H1 (cell line): Measurements from ENCODE around the gene KMT2E. TPM values are rescaled to one million over a fixed set of nuclear protein-coding genes. Genes with fewer than 3 reads are reported as not detected.

Experiments
- CTCF ChIA-PET: fragments of 300-600 bp; sonication (Branson Sonifier 250); formaldehyde crosslinking; loops from one replicate; lab custom pipeline; 2021; ENCODE audit not compliant: partially characterized antibody; lab: Charles Lee
- POLR2A ChIA-PET: fragments of 300-600 bp; sonication (Branson Sonifier 250); formaldehyde crosslinking; loops from one replicate; lab custom pipeline; 2021; ENCODE audit warnings: inconsistent platforms; ENCODE audit not compliant: partially characterized antibody; lab: Charles Lee
- DNase-seq, 2 experiments: peaks; one replicate each; pipeline versions ENCODE4 v3.0.0 to v3.0.0-alpha.2; 2010 to 2022; ENCODE audit warnings: low spot score in 2 of 2, low read depth in 1 of 2, mixed read lengths in 1 of 2
- FAIRE-seq: peaks from 2 replicates; lab custom pipeline; 2011; peaks lifted over from hg19 to GRCh38; lab: Jason Lieb, UNC
- H2AFZ ChIP-seq: 2 replicates; pipeline ENCODE4 v1.8.1; 2012; ENCODE audit warnings: low read length, inconsistent platforms
- H2AK5ac ChIP-seq: 2 replicates; pipeline ENCODE4 v1.6.1; 2013; ENCODE audit warnings: low read depth, low read length
- H2BK120ac ChIP-seq: replicated peaks from 2 replicates; pipeline ENCODE3; 2013; ENCODE audit warnings: low read depth, low read length, inconsistent platforms
- H2BK12ac ChIP-seq: 2 replicates; pipeline ENCODE4 v1.6.1; 2013; ENCODE audit warnings: low read depth, low read length
- H2BK15ac ChIP-seq: 2 replicates; pipeline ENCODE4 v1.6.1; 2013; ENCODE audit warnings: low read length
- H2BK20ac ChIP-seq: 2 replicates; pipeline ENCODE4 v1.6.1; 2013; ENCODE audit warnings: low read length
- H2BK5ac ChIP-seq: 2 replicates; pipeline ENCODE4 v1.6.1; 2013; ENCODE audit warnings: low read depth, low read length
- H3K14ac ChIP-seq: 2 replicates; pipeline ENCODE4 v1.6.1; 2013; ENCODE audit warnings: inconsistent platforms; ENCODE audit not compliant: insufficient read length
- H3K18ac ChIP-seq: 2 replicates; pipeline ENCODE4 v1.6.1; 2013; ENCODE audit warnings: low read length; ENCODE audit errors: extremely low read depth
- H3K23ac ChIP-seq: 2 replicates; pipeline ENCODE4 v1.6.1; 2013; ENCODE audit warnings: inconsistent platforms; ENCODE audit not compliant: insufficient read length
- H3K23me2 ChIP-seq: 2 replicates; pipeline ENCODE4 v1.6.1; 2013; ENCODE audit warnings: low read depth, low read length
- H3K27ac ChIP-seq: 2 replicates; pipeline ENCODE4 v1.6.1; 2011; ENCODE audit warnings: low read depth, low read length, inconsistent platforms
- H3K27me3 ChIP-seq, 4 experiments: replicated peaks in 1 of 4; 1 replicate in 1 of 4; 2 replicates in 3 of 4; pipeline versions ENCODE4 v1.6.1 to v1.8.1; 2011 to 2013; ENCODE audit warnings: low read length in 3 of 4, mild to moderate bottlenecking in 3 of 4, inconsistent platforms in 2 of 4, mixed read lengths in 2 of 4, moderate library complexity in 1 of 4; ENCODE audit not compliant: control insufficient read depth in 3 of 4, insufficient read depth in 3 of 4; ENCODE audit errors: extremely low read depth in 1 of 4
- H3K36me3 ChIP-seq, 4 experiments: 2 replicates each; pipeline versions ENCODE4 v1.6.1 to v1.8.1; 2011 to 2013; ENCODE audit warnings: mild to moderate bottlenecking in 4 of 4, low read length in 3 of 4, moderate library complexity in 2 of 4, control low read depth in 1 of 4, inconsistent platforms in 1 of 4; ENCODE audit not compliant: insufficient read depth in 4 of 4, control insufficient read depth in 2 of 4
- H3K4ac ChIP-seq: replicated peaks from 2 replicates; pipeline ENCODE3; 2013; ENCODE audit warnings: low read length, low read depth, mixed read lengths, inconsistent platforms; ENCODE audit not compliant: insufficient read length
- H3K4me1 ChIP-seq, 4 experiments: replicated peaks in 1 of 4; 1 replicate in 1 of 4; 2 replicates in 3 of 4; pipeline versions ENCODE4 v1.6.1 to v1.8.1; 2011 to 2013; ENCODE audit warnings: low read length in 3 of 4, inconsistent platforms in 2 of 4, mixed read lengths in 1 of 4; ENCODE audit not compliant: insufficient read depth in 4 of 4, control insufficient read depth in 3 of 4
- H3K4me2 ChIP-seq, 2 experiments: 2 replicates each; pipeline versions ENCODE4 v1.6.1 to v1.8.1; 2011 to 2013; ENCODE audit warnings: low read depth in 2 of 2, low read length in 2 of 2, control low read depth in 1 of 2, inconsistent platforms in 1 of 2, mild to moderate bottlenecking in 1 of 2; ENCODE audit not compliant: insufficient read depth in 1 of 2
- H3K4me3 ChIP-seq, 4 experiments: fragments of 200-600, 300-600 bp in 1 of 4; sonication (generic), shearing (Covaris generic), sonication (Bioruptor Twin) in 1 of 4; 2 replicates each; pipeline versions ENCODE4 v1.5.1 to v1.8.1; 2011 to 2016; ENCODE audit warnings: low read length in 4 of 4, low read depth in 3 of 4, control low read depth in 2 of 4, inconsistent platforms in 2 of 4, mild to moderate bottlenecking in 2 of 4, mixed read lengths in 1 of 4, moderate library complexity in 1 of 4; ENCODE audit not compliant: insufficient read depth in 2 of 4; ENCODE audit errors: extremely low read depth in 1 of 4
- H3K56ac ChIP-seq: replicated peaks from 2 replicates; pipeline ENCODE3; 2013; ENCODE audit warnings: low read depth, mild to moderate bottlenecking, mixed read lengths, low read length, inconsistent platforms; ENCODE audit not compliant: insufficient read length
- H3K79me1 ChIP-seq: 2 replicates; pipeline ENCODE4 v1.6.1; 2013; ENCODE audit warnings: low read depth, low read length, control low read depth
- H3K79me2 ChIP-seq, 2 experiments: 2 replicates each; pipeline versions ENCODE4 v1.6.1 to v1.8.1; 2012 to 2013; ENCODE audit warnings: low read length in 2 of 2, mild to moderate bottlenecking in 2 of 2, inconsistent platforms in 1 of 2; ENCODE audit not compliant: insufficient read depth in 2 of 2, control insufficient read depth in 1 of 2
- H3K9ac ChIP-seq, 4 experiments: replicated peaks in 1 of 4; 1 replicate in 1 of 4; 2 replicates in 3 of 4; pipeline versions ENCODE4 v1.6.1 to v1.8.1; 2011 to 2013; ENCODE audit warnings: low read depth in 3 of 4, low read length in 3 of 4, control low read depth in 2 of 4, mild to moderate bottlenecking in 2 of 4, moderate library complexity in 2 of 4, inconsistent platforms in 1 of 4; ENCODE audit errors: extremely low read depth in 1 of 4
- H3K9me3 ChIP-seq, 2 experiments: 2 replicates each; pipeline versions ENCODE4 v1.6.1 to v1.8.1; 2012 to 2013; ENCODE audit warnings: mild to moderate bottlenecking in 2 of 2, moderate library complexity in 2 of 2, control low read depth in 1 of 2, inconsistent platforms in 1 of 2, low read depth in 1 of 2, low read length in 1 of 2, mixed read lengths in 1 of 2; ENCODE audit not compliant: insufficient read depth in 2 of 2
- H4K20me1 ChIP-seq, 2 experiments: replicated peaks in 1 of 2; 2 replicates each; pipeline versions ENCODE3 to v1.8.1; 2011 to 2013; ENCODE audit warnings: inconsistent platforms in 2 of 2, low read length in 2 of 2, mild to moderate bottlenecking in 1 of 2; ENCODE audit not compliant: insufficient read depth in 2 of 2, control insufficient read depth in 1 of 2
- H4K5ac ChIP-seq: 2 replicates; pipeline ENCODE4 v1.6.1; 2013; ENCODE audit warnings: low read length, low read depth, mixed read lengths, inconsistent platforms; ENCODE audit not compliant: insufficient read length
- H4K8ac ChIP-seq: 2 replicates; pipeline ENCODE4 v1.8.0; 2013; ENCODE audit warnings: mild to moderate bottlenecking, moderate library complexity, low read length, inconsistent platforms; ENCODE audit not compliant: insufficient read depth; ENCODE audit errors: extremely low read depth
- H4K91ac ChIP-seq: replicated peaks from 2 replicates; pipeline ENCODE3; 2013; ENCODE audit warnings: low read length, mixed read lengths, inconsistent platforms; ENCODE audit not compliant: insufficient read length
- CHD1 ChIP-seq: IDR thresholded peaks from 2 replicates; pipeline ENCODE4 v1.6.1; 2012; ENCODE audit warnings: low read depth, low read length, improper control_type of control experiment
- RNF2 ChIP-seq: fragments of 200-900, 300-1000 bp; sonication (generic); IDR thresholded peaks from 2 replicates; pipeline ENCODE4 v1.7.1; 2016; ENCODE audit warnings: borderline replicate concordance, low read depth, mild to moderate bottlenecking, antibody characterized with exemption, low read length; ENCODE audit not compliant: poor library complexity, severe bottlenecking; ENCODE audit errors: missing control alignments
- WGBS, 2 experiments: shearing (Covaris generic) in 1 of 2; methylation state at CpG; one replicate each; pipeline versions ENCODE4 v1.1.6 to v1.1.7; 2013 to 2015; ENCODE audit warnings: low lambda C conversion rate in 2 of 2, mixed read lengths in 2 of 2, inconsistent platforms in 1 of 2, low coverage in 1 of 2, missing lambda C conversion rate in 1 of 2; ENCODE audit not compliant: insufficient replicate concordance in 2 of 2, insufficient coverage in 1 of 2, insufficient read length in 1 of 2; ENCODE audit errors: extremely low coverage in 1 of 2, missing lambda C conversion rate in 1 of 2; 5-methylcytosine and 5-hydroxymethylcytosine counted together
- polyA plus RNA-seq, 7 experiments: library from polyadenylated mRNA; depleted of rRNA in 3 of 7; stranded (reverse) in 5 of 7; unstranded in 2 of 7; fragments of >200 nt in 5 of 7; fragments of 200-250 nt in 2 of 7; gene quantifications; 1 replicate in 5 of 7; 2 replicates in 1 of 7; 4 replicates in 1 of 7; pipeline versions ENCODE4 v1.2.1 to v1.2.3, GENCODE V29; 2011 to 2013; ENCODE audit warnings: missing spikeins in 2 of 7, mixed read lengths in 2 of 7
- total RNA-seq: library from RNA; stranded (reverse); fragmentation: NEBNext Ultra II Directional; extraction: Animal tissue kit (Norgen Biotek cat#: 25700); gene quantifications from 2 replicates; pipeline ENCODE4 v1.2.1, GENCODE V29; 2021
- TF ChIP-seq, protein P1 (sequence below): IDR thresholded peaks from 2 replicates; pipeline ENCODE4 v1.6.1; 2012; ENCODE audit warnings: low read length, inconsistent platforms
- TF ChIP-seq, protein P2 (sequence below): IDR thresholded peaks from 2 replicates; pipeline ENCODE4 v1.6.1; 2011; ENCODE audit warnings: low read depth, mild to moderate bottlenecking, low read length; ENCODE audit not compliant: insufficient read depth

Gene KMT2E
- total and polyA plus RNA-seq, 2 of the 8 experiments (the other 6 are each of a cell fraction or from before 2014, with no cell fraction given), result 10.9 to 45.0 TPM

DNA sequence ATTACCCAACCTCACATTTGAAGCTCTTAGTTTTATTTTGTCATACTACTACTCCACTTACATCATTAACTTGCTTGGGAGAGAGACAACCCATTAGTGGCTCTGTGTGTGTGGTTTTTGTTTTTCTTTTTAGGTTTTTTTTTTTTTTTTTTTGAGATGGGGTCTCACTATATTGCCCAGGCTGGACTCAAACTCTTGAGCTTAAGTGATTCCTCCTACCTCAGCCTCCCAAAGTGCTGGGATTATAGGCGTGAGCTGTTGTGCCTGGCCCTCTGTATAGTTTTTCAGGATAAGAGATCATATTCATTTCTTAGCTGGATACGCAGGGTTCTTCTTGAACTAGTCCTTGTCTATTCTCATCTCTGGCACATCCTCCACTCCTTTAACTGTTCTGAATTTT, 41.1 kb downstream of the KMT2E start:
- Histone ChIP-seq H4K91ac (no peak overlapping the region), H3K4ac (no peak overlapping the region), H3K4me1 (peaks cover 0 to 8% (median 0%) of the 10 kb centered on the region in 4 experiments; a peak in 2 of 7 replicates), H3K27me3 (no peaks in the 10 kb centered on the region), H2BK12ac (no peak overlapping the region), H2BK120ac (no peak overlapping the region), H2AFZ (no peak overlapping the region), H2BK5ac (no peak overlapping the region), H3K23me2 (peaks cover 2% of the 10 kb centered on the region; the same call in 1 of the 2 replicates), H3K56ac (no peak overlapping the region), H4K20me1 (peaks cover 4 to 7% of the 10 kb centered on the region in 2 experiments), H3K23ac (no peak overlapping the region), H3K14ac (no peak overlapping the region), H3K27ac (no peak overlapping the region), H3K79me2 (peaks cover 0 to 78% of the 10 kb centered on the region in 2 experiments; a peak in 3 of 4 replicates), H3K79me1 (peaks cover 4% of the 10 kb centered on the region), H3K4me2 (no peak overlapping the region), H2AK5ac (no peak overlapping the region), H4K8ac (no peak overlapping the region), H3K18ac (no peak overlapping the region), H3K4me3 (no peak overlapping the region), H3K36me3 (peaks cover 0 to 5% (median 3%) of the 10 kb centered on the region in 4 experiments; a peak in 4 of 8 replicates), H3K9me3 (no peaks in the 10 kb centered on the region), H3K9ac (no peak overlapping the region), H4K5ac (no peak overlapping the region), H2BK20ac (no peak overlapping the region), H2BK15ac (no peak overlapping the region)
- no peak for FAIRE-seq
- POLR2A ChIA-PET, result interaction anchor here (0.7 to 1.2 kb wide), 3 partner anchors 41 to 85 kb away, joined by 3 to 6 read pairs (median 3); partner anchors contain the start of gene KMT2E
- DNase-seq, result no peak
- WGBS, 2 experiments, result 90% methylated on average over 2 of the region's 2 CpGs; no CpG with 5 or more reads in 1 of the 2 experiments
- TF ChIP-seq, protein P1, sequence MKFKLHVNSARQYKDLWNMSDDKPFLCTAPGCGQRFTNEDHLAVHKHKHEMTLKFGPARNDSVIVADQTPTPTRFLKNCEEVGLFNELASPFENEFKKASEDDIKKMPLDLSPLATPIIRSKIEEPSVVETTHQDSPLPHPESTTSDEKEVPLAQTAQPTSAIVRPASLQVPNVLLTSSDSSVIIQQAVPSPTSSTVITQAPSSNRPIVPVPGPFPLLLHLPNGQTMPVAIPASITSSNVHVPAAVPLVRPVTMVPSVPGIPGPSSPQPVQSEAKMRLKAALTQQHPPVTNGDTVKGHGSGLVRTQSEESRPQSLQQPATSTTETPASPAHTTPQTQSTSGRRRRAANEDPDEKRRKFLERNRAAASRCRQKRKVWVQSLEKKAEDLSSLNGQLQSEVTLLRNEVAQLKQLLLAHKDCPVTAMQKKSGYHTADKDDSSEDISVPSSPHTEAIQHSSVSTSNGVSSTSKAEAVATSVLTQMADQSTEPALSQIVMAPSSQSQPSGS, result no peak
- TF ChIP-seq, protein P2, sequence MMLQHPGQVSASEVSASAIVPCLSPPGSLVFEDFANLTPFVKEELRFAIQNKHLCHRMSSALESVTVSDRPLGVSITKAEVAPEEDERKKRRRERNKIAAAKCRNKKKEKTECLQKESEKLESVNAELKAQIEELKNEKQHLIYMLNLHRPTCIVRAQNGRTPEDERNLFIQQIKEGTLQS, result no peak
- no peak for TF ChIP-seq CHD1
- TF ChIP-seq RNF2, result no peak
- CTCF ChIA-PET, result interaction anchor here (0.7 to 1.2 kb wide), 4 partner anchors 10 to 73 kb away, joined by 3 to 5 read pairs (median 3); no protein-coding TSS in a partner anchor
